Bronchial epithelial cell (primary cell): ENCODE measurements around the gene C17orf114.
A peak's percentile ranks its signal among the peaks of the same experiment; 100 is the strongest.
"Not testable (repeated sequence)": the region's sequence is repeated elsewhere in the genome, so short reads cannot be mapped to it uniquely, and the experiment has no call there.

Source experiments
- DNase-seq: peaks from one replicate; pipeline ENCODE4 v3.0.0-alpha.2; 2010; ENCODE audit warnings: low read depth
- FAIRE-seq: peaks from 2 replicates; lab custom pipeline; 2011; peaks lifted over from hg19 to GRCh38; lab: Jason Lieb, UNC
- H3K27me3 ChIP-seq: 2 replicates; pipeline ENCODE4 v1.5.1; 2011; ENCODE audit warnings: low read length; ENCODE audit not compliant: control insufficient read depth, insufficient read depth
- H3K36me3 ChIP-seq: 2 replicates; pipeline ENCODE4 v1.5.1; 2011; ENCODE audit warnings: low read length; ENCODE audit not compliant: control insufficient read depth, insufficient read depth
- H3K4me3 ChIP-seq: 2 replicates; pipeline ENCODE4 v1.5.1; 2011; ENCODE audit warnings: mild to moderate bottlenecking, low read depth, low read length, control low read depth
- CTCF ChIP-seq: IDR thresholded peaks from 2 replicates; pipeline ENCODE4 v1.5.1; 2011; ENCODE audit warnings: mild to moderate bottlenecking, moderate library complexity, low read length, control low read depth, inconsistent platforms; ENCODE audit not compliant: insufficient read depth, severe bottlenecking

C17orf114 gene

DNA sequence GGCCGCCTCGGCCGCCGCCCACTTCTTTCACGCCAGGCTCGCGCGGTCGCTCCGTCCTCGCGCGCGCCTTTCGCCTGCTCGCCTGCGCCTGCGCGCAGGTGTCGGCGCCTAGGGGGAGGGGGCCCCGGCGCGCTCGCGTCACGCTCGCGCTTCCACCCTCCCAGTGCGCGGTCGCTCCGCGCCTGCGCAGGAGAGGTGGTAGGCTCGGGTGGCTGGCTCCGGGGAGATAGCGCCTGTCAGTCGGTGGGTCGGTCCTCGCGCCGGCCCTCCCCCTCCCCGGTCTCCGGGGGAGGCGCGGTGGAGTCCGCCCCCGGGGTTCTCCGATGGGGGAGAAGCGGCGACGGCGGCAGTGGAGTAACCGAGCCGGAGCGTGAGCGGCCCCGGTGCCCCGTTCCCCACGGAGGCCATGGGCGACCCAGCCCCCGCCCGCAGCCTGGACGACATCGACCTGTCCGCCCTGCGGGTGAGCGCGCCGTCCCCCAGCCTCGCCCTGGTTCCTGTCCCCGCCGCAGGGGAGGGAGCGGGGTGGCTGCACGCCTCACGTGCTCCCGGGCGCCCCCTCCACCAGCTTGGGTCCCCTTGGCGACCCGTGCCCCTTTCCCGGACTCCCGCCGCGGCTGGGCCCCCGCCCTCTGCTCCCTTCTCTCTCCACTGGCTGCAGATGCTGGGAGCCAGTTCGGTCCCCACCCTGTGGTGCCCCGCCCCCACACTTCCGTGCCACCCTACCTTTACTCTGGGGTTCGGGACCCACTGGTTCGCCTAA lies 31.2 kb upstream of the C17orf114 start, which contains the start of gene MINK1:
TSS of gene MINK1 (plus strand) at position 163 of the 763 bp plus-strand sequence. CDS start at position 407, 244 bp downstream.
- Histone ChIP-seq H3K27me3 (no peaks in the 10 kb centered on the region), H3K36me3 (peaks cover 4% of the 10 kb centered on the region), H3K4me3 (peak within 1 kb of the TSS; percentile 99)
- FAIRE-seq (no peak), DNase-seq (peak; percentile 84)
- TF ChIP-seq CTCF = no peak

DNA sequence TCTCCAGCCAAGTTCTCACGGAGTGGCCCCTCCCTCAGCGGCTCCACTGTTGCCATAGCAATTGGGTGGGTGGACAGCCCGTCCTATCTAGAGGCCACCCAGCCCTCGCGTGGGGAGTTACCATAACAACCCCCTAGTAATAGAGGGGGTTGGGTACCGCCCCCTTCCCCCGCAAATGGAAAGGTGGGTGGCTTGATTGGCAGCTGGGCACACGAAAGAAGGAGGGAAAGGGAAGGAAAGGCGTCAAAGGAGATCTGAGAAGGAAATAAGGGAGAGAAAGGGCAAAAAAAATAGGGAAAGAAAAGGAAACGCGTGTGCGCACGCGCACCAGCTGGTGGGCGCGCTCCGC lies 30.7 kb upstream of the C17orf114 start:
- not testable (repeated sequence) for DNase-seq, FAIRE-seq, H3K27me3 ChIP-seq, H3K36me3 ChIP-seq
- peak overlapping the region; percentile 99 for H3K4me3 ChIP-seq

- DNase-seq = no peak
- no peaks in the 10 kb centered on the region for H3K27me3 ChIP-seq
- H3K4me3 ChIP-seq = no peak overlapping the region
- TF ChIP-seq CTCF = no peak
- no peak for FAIRE-seq
- peaks cover 2% of the 10 kb centered on the region for H3K36me3 ChIP-seq
Measured at GRCh38 chr17:4827399-4827798, 25.3 kb upstream of the C17orf114 start.

GRCh38 chr17:4823373-4824089 lies 21.4 kb upstream of the C17orf114 start:
- FAIRE-seq (no peak), DNase-seq (no peak)
- no peak for TF ChIP-seq CTCF
- Histone ChIP-seq H3K4me3 (no peak overlapping the region), H3K27me3 (no peaks in the 10 kb centered on the region), H3K36me3 (peaks cover 10% of the 10 kb centered on the region)

DNA sequence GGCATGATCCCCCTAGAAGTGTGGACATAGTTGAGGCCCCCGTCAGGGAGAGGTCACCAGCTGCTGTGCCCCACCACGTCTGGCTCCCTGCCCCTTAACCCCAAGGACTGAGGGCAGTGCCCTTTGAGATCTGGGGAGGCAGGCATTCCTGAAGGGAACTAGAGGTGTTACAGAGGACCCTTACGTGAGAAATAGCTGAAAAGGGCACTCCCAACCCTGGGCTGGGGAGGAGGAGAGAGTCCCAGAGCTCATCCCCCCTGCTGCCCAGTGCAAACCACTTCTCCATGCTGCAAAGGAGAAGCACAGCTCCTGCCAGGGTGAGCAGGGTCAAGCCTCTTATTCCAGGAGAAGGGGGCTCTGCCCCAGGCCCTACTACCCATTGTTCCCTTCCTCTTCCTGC lies 20.7 kb upstream of the C17orf114 start:
- Histone ChIP-seq H3K4me3 (no peak overlapping the region), H3K27me3 (no peaks in the 10 kb centered on the region), H3K36me3 (peaks cover 12% of the 10 kb centered on the region)
- peak; percentile 66 for FAIRE-seq
- no peak for TF ChIP-seq CTCF
- DNase-seq = no peak

DNA sequence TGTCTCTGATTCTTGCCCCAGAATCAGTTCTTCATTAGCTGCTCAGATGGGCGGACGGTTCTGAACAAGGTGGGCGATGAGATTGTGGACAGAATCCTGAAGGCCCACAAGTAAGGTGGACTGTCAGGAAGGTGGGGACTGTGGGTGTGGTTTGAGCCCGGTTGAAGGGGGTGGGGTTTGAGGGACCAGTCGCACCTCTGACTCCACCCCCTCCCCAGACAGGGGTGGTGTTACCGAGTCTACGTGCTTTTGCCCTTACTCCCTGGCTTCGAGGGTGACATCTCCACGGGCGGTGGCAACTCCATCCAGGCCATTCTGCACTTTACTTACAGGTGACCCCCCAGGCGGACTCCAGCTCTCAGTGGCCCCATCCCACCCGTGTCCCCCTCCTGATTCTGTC lies 16.1 kb upstream of the C17orf114 start:
- no peak for FAIRE-seq
- Histone ChIP-seq H3K36me3 (peaks cover 31% of the 10 kb centered on the region), H3K4me3 (no peak overlapping the region), H3K27me3 (no peaks in the 10 kb centered on the region)
- no peak for DNase-seq
- no peak for TF ChIP-seq CTCF
